IMR-90 (cell line): Measurements from ENCODE around the gene ARL5C. TPM values are rescaled to one million over a fixed set of nuclear protein-coding genes. Genes with fewer than 3 reads are reported as not detected.

Experiments
- ATAC-seq: fragments of 200-7000 bp; cut with Tn5 transposase; 2 replicates; pipeline ENCODE4 v1.9.1; 2020; ENCODE audit warnings: low read depth, mild to moderate bottlenecking, moderate library complexity
- BruUV-seq: library from RNA; stranded (reverse); fragments of 400-500 nt; replicated peaks from 2 replicates; lab custom pipeline; 2021; lab: Mats Ljungman, UMichigan
- CTCF ChIA-PET: fragments of 300-600 bp; formaldehyde crosslinking; extraction: SDS; loops from one replicate; lab custom pipeline; 2021; ENCODE audit warnings: antibody characterized with exemption; lab: Yijun Ruan, JAX
- POLR2A ChIA-PET: fragments of 300-600 bp; sonication (Branson Sonifier 250); formaldehyde crosslinking; loops from one replicate; lab custom pipeline; 2022; ENCODE audit warnings: antibody characterized with exemption; ENCODE audit not compliant: unreplicated experiment; lab: Charles Lee
- DNase-seq: peaks from one replicate; pipeline ENCODE4 v3.0.0; 2013
- H2AFZ ChIP-seq: replicated peaks from 2 replicates; pipeline ENCODE3; 2013; ENCODE audit warnings: low read length, mild to moderate bottlenecking; ENCODE audit not compliant: poor library complexity
- H2AK5ac ChIP-seq: 2 replicates; pipeline ENCODE4 v1.6.1; 2013; ENCODE audit warnings: low read depth, low read length, inconsistent platforms
- H2AK9ac ChIP-seq: replicated peaks from 2 replicates; pipeline ENCODE3; 2013; ENCODE audit warnings: mild to moderate bottlenecking, low read depth, low read length, moderate library complexity; ENCODE audit not compliant: poor library complexity
- H2BK120ac ChIP-seq: 2 replicates; pipeline ENCODE4 v1.6.1; 2013; ENCODE audit warnings: low read depth, low read length, inconsistent platforms
- H2BK15ac ChIP-seq: 3 replicates; pipeline ENCODE4 v1.6.1; 2013; ENCODE audit warnings: low read depth, low read length, inconsistent platforms
- H2BK20ac ChIP-seq: 2 replicates; pipeline ENCODE4 v1.6.1; 2013; ENCODE audit warnings: low read depth, mild to moderate bottlenecking, inconsistent platforms, low read length, moderate library complexity
- H2BK5ac ChIP-seq: 2 replicates; pipeline ENCODE4 v1.6.1; 2013; ENCODE audit warnings: mild to moderate bottlenecking, low read depth, low read length, inconsistent platforms; ENCODE audit not compliant: poor library complexity, severe bottlenecking
- H3K14ac ChIP-seq: replicated peaks from 2 replicates; pipeline ENCODE4 v1.6.1; 2013; ENCODE audit warnings: low read depth, low read length, inconsistent platforms
- H3K18ac ChIP-seq: 2 replicates; pipeline ENCODE4 v1.6.1; 2013; ENCODE audit warnings: low read depth, low read length, control low read depth
- H3K23ac ChIP-seq: 2 replicates; pipeline ENCODE4 v1.6.1; 2013; ENCODE audit warnings: low read depth, low read length, inconsistent platforms
- H3K27ac ChIP-seq: 2 replicates; pipeline ENCODE4 v1.5.1; 2013; ENCODE audit warnings: mild to moderate bottlenecking, control low read depth, low read length; ENCODE audit not compliant: insufficient read depth
- H3K27me3 ChIP-seq: 2 replicates; pipeline ENCODE4 v1.6.1; 2013; ENCODE audit warnings: low read length; ENCODE audit not compliant: control insufficient read depth, insufficient read depth
- H3K36me3 ChIP-seq: 2 replicates; pipeline ENCODE4 v1.6.1; 2013; ENCODE audit warnings: low read length, mixed read lengths; ENCODE audit not compliant: control insufficient read depth, insufficient read depth
- H3K4ac ChIP-seq: 2 replicates; pipeline ENCODE4 v1.6.1; 2013; ENCODE audit warnings: low read depth, low read length, inconsistent platforms
- H3K4me1 ChIP-seq: 2 replicates; pipeline ENCODE4 v1.6.1; 2013; ENCODE audit warnings: low read length, mixed read lengths; ENCODE audit not compliant: control insufficient read depth, insufficient read depth
- H3K4me2 ChIP-seq: 2 replicates; pipeline ENCODE4 v1.6.1; 2013; ENCODE audit warnings: low read depth, mild to moderate bottlenecking, control low read depth, low read length, moderate library complexity
- H3K4me3 ChIP-seq: 2 replicates; pipeline ENCODE4 v1.5.1; 2013; ENCODE audit warnings: low read depth, mild to moderate bottlenecking, control low read depth, low read length, moderate library complexity; ENCODE audit not compliant: insufficient read depth
- H3K56ac ChIP-seq: 2 replicates; pipeline ENCODE4 v1.6.1; 2013; ENCODE audit warnings: low read length, inconsistent platforms; ENCODE audit not compliant: insufficient read depth; ENCODE audit errors: extremely low read depth
- H3K79me1 ChIP-seq, 2 experiments: 2 replicates each; pipeline ENCODE4 v1.6.1; 2013; ENCODE audit warnings: low read length in 2 of 2, inconsistent platforms in 1 of 2, low read depth in 1 of 2
- H3K9ac ChIP-seq: 2 replicates; pipeline ENCODE4 v1.6.1; 2013; ENCODE audit warnings: low read depth, low read length, control low read depth
- H3K9me1 ChIP-seq: 2 replicates; pipeline ENCODE4 v1.6.1; 2013; ENCODE audit warnings: low read length, inconsistent platforms; ENCODE audit not compliant: insufficient read depth
- H3K9me3 ChIP-seq: 2 replicates; pipeline ENCODE4 v1.6.1; 2013; ENCODE audit warnings: low read length; ENCODE audit not compliant: control insufficient read depth, insufficient read depth
- H4K20me1 ChIP-seq: 2 replicates; pipeline ENCODE4 v1.6.1; 2013; ENCODE audit warnings: low read length, inconsistent platforms; ENCODE audit not compliant: insufficient read depth
- H4K5ac ChIP-seq: 2 replicates; pipeline ENCODE4 v1.6.1; 2013; ENCODE audit warnings: mild to moderate bottlenecking, low read depth, low read length, control low read depth
- H4K8ac ChIP-seq, 2 experiments: 2 replicates each; pipeline ENCODE4 v1.6.1; 2013; ENCODE audit warnings: low read depth in 2 of 2, low read length in 2 of 2, control low read depth in 1 of 2, inconsistent platforms in 1 of 2
- H4K91ac ChIP-seq: 2 replicates; pipeline ENCODE4 v1.6.1; 2013; ENCODE audit warnings: low read depth, low read length, inconsistent platforms; ENCODE audit not compliant: insufficient read depth
- CHD1 ChIP-seq: IDR thresholded peaks from 2 replicates; pipeline ENCODE4 v1.6.1; 2012; ENCODE audit warnings: low read depth, low read length, improper control_type of control experiment
- RAD21 ChIP-seq: IDR thresholded peaks from 2 replicates; pipeline ENCODE4 v1.6.1; 2012; ENCODE audit warnings: low read length, improper control_type of control experiment
- SMC3 ChIP-seq: fragments of 150-350 bp; IDR thresholded peaks from 2 replicates; pipeline ENCODE4 v1.6.1; 2016; ENCODE audit warnings: low read depth, mild to moderate bottlenecking, antibody characterized with exemption, low read length, moderate library complexity
- WGBS, 2 experiments: methylation state at CpG; one replicate each; pipeline versions ENCODE4 v1.1.5 to v1.1.7; 2013; ENCODE audit warnings: missing lambda C conversion rate in 2 of 2; ENCODE audit not compliant: insufficient read length in 1 of 2; ENCODE audit errors: extremely low coverage in 2 of 2; 5-methylcytosine and 5-hydroxymethylcytosine counted together
- dilution Hi-C: fragments of 300-500 bp; cut with HindIII; formaldehyde crosslinking; loops from one replicate; pipeline ENCODE4 v1.14.3; 2018; ENCODE audit warnings: low sequenced_read_pairs; ENCODE audit not compliant: unreplicated experiment
- in situ Hi-C: fragments of 300-500 bp; cut with MboI; formaldehyde crosslinking; loops from 3 replicates; pipeline ENCODE4 v1.14.3; 2019; ENCODE audit warnings: low sequenced_read_pairs, inconsistent platforms, mixed read lengths
- intact Hi-C: fragments of 100-400 bp; cut with micrococcal nuclease; formaldehyde crosslinking; loops from 2 replicates; pipeline ENCODE4 v1.10.0; 2022
- polyA plus RNA-seq, 3 experiments: library from polyadenylated mRNA; depleted of rRNA; stranded (reverse); fragments of >200 nt; gene quantifications; 2 replicates each; pipeline ENCODE4 v1.2.3, GENCODE V29; 2012; ENCODE audit warnings: low replicate concordance in 1 of 3
- total RNA-seq: library from RNA; depleted of rRNA; stranded (reverse); fragments of >200 nt; gene quantifications from 2 replicates; pipeline ENCODE4 v1.2.3, GENCODE V29; 2012

Gene ARL5C
- total and polyA plus RNA-seq, 2 of the 4 experiments (the other 2 are of a cell fraction), result not detected

DNA sequence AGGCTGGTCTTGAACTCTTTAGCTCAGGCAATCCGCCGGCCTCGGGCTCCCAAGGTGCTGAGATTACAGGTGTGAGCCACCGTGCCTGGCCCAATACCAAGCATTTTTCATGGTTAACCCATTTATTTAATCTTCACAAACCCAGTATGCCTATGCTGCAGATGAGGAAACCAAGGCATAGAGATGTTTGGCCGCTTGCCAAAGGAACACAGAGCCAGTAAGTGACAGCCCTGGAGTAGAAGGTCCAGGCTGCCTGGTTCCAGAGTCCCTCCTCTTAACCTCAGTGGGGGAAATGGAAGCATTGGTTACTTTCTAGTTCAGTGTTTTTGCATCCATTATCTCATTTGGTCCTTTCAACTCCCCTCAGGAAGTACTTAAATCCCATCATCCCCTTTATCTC is 15.3 kb upstream of the ARL5C start:
- BruUV-seq, result no TSS peak
- Histone ChIP-seq H4K20me1 (peaks cover under 1% of the 10 kb centered on the region; the same call in 1 of the 2 replicates), H2AFZ (no peak overlapping the region), H3K27ac (no peak overlapping the region), H2AK9ac (no peak overlapping the region), H4K5ac (no peak overlapping the region), H3K9ac (no peak overlapping the region), H3K18ac (no peak overlapping the region), H3K4me2 (no peak overlapping the region), H3K56ac (no peak overlapping the region), H3K4ac (no peak overlapping the region), H2BK5ac (no peak overlapping the region), H3K9me3 (no peaks in the 10 kb centered on the region), H2BK15ac (no peak overlapping the region), H3K23ac (no peak overlapping the region), H2BK20ac (no peak overlapping the region), H3K14ac (no peak overlapping the region), H3K4me3 (no peak overlapping the region), H3K79me1 (0 out of 4 replicates have a peak, but pooled peaks cover 0 to 5% of the 10 kb centered on the region in 2 experiments), H4K91ac (no peak overlapping the region), H3K27me3 (no peaks in the 10 kb centered on the region), H3K9me1 (0 out of 2 replicates have a peak, but pooled peaks cover 1% of the 10 kb centered on the region), H2BK120ac (no peak overlapping the region), H2AK5ac (no peak overlapping the region), H4K8ac (no peak overlapping the region), H3K4me1 (no peaks in the 10 kb centered on the region), H3K36me3 (peaks cover 53% of the 10 kb centered on the region)
- in situ Hi-C loops, result no loop called here
- ChIA-PET POLR2A (no interaction called here), CTCF (no interaction called here)
- ATAC-seq, result no peak
- TF ChIP-seq SMC3, result no peak
- TF ChIP-seq CHD1, result no peak
- TF ChIP-seq RAD21, result no peak
- dilution Hi-C loops, result no loop called here
- no CpG with 5 or more reads among the region's 5 CpGs for WGBS, 2 experiments
- DNase-seq, result no peak
- intact Hi-C loops, result no loop called here
